Measurements from ENCODE around the gene KDM5A. TPM values are rescaled to one million over a fixed set of nuclear protein-coding genes. Genes with fewer than 3 reads are reported as not detected.

The KDM5A gene
- total and polyA plus RNA-seq, 4 donors = 6.2 to 101 (median 36.1) TPM

DNA sequence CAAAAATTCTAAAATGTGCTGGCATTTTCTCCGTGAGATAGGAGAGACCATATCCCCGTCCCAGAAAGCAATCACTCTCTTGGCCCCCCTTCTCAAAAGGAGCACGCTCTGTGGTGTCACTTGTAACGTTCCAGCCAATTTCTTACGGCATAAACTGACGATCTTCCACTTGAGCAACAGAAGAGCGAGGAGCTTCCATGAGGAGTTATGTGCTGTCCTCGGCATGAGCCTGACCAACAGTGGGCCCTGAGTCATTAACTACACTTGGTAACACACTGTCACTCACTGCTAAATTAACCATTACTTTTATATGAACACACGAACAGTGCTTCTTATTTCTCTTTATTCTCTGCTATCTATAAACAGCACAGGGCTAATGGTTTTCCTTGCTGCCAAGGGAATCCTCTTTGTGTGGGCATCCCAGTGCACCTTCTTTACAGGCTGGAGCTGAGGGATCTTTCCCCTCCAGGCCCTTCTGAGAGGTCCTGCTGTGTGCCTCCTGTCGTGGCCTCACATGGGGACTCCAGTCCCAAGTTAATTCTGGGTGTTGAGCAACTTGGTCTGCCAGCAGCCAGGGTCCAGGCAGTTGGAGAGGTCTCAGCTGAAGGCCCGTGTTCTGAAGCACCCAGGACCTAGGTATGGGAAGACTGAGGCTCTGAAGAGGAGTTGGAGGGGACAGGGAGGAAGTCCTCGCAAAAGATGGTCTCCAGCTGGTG is 135.8 kb downstream of the KDM5A start:
- DNase-seq (peak in 1 of 3 donors; percentile 39), ATAC-seq (ENCODE audit: insufficient read depth, low FRiP score) (no peak)
- 73 to 87% methylated on average over 12 of the region's 12 CpGs for WGBS, 2 donors

DNA sequence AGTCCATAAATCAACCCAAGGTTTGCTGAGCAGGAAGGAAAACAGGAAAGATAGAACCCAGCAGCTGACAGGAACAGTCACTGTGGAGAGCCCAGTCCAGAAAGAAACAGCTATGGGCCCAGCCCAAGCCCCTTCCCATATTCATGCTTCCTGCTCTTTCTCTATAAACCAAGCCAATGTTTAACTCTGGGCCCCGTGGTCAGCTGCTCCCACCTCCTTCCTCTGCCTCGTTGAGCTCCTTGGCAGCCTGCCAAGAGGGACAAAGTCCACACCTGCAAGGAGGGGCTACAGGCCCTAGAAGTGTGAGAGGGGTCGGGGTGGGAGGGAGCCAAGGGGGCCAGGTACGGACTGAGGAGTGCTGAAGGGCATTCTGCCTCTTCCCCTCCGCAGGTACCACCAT is 136.5 kb downstream of the KDM5A start:
- Histone ChIP-seq H3K9me3 (ENCODE audit: control insufficient read depth in 4 of 4, insufficient read depth in 3 of 4, low read length in 3 of 4) (no peaks in the 10 kb centered on the region), H3K9ac (ENCODE audit: insufficient read depth in 1 of 2, low read length in 2 of 2) (no peak overlapping the region), H3K4me1 (ENCODE audit: control insufficient read depth in 5 of 5, insufficient read depth in 5 of 5, low read length in 5 of 5) (peaks cover 0 to 3% (median 0%) of the 10 kb centered on the region in 5 donors), H3K27ac (ENCODE audit: low read depth in 1 of 2, low read length in 1 of 2) (no peak overlapping the region), H3K27me3 (ENCODE audit: control insufficient read depth in 3 of 3, insufficient read depth in 3 of 3, low read length in 2 of 3) (no peaks in the 10 kb centered on the region), H3K36me3 (ENCODE audit: control insufficient read depth in 4 of 4, insufficient read depth in 4 of 4, low read length in 4 of 4) (no peaks in the 10 kb centered on the region), H3K4me3 (no peak overlapping the region)
- WGBS, 2 donors = 40 to 46% methylated on average over 5 of the region's 5 CpGs
- ATAC-seq (ENCODE audit: insufficient read depth, low FRiP score) (no peak), DNase-seq (peak in 1 of 3 donors; percentile 30)
- TF ChIP-seq, protein P1, sequence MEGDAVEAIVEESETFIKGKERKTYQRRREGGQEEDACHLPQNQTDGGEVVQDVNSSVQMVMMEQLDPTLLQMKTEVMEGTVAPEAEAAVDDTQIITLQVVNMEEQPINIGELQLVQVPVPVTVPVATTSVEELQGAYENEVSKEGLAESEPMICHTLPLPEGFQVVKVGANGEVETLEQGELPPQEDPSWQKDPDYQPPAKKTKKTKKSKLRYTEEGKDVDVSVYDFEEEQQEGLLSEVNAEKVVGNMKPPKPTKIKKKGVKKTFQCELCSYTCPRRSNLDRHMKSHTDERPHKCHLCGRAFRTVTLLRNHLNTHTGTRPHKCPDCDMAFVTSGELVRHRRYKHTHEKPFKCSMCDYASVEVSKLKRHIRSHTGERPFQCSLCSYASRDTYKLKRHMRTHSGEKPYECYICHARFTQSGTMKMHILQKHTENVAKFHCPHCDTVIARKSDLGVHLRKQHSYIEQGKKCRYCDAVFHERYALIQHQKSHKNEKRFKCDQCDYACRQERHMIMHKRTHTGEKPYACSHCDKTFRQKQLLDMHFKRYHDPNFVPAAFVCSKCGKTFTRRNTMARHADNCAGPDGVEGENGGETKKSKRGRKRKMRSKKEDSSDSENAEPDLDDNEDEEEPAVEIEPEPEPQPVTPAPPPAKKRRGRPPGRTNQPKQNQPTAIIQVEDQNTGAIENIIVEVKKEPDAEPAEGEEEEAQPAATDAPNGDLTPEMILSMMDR (IDR thresholded peaks at IDR 0.05; ENCODE audit: control extremely low read depth, extremely low read depth) = no peak

More for the DNA sequence above, 135.8 kb downstream of the KDM5A start:
- Histone ChIP-seq H3K36me3 (ENCODE audit: control insufficient read depth in 4 of 4, insufficient read depth in 4 of 4, low read length in 4 of 4) (no peaks in the 10 kb centered on the region), H3K4me1 (ENCODE audit: control insufficient read depth in 5 of 5, insufficient read depth in 5 of 5, low read length in 5 of 5) (peaks cover 0 to 3% (median 0%) of the 10 kb centered on the region in 5 donors), H3K4me3 (no peak overlapping the region), H3K9ac (ENCODE audit: insufficient read depth in 1 of 2, low read length in 2 of 2) (no peak overlapping the region), H3K9me3 (ENCODE audit: control insufficient read depth in 4 of 4, insufficient read depth in 3 of 4, low read length in 3 of 4) (no peaks in the 10 kb centered on the region), H3K27ac (ENCODE audit: low read depth in 1 of 2, low read length in 1 of 2) (no peak overlapping the region), H3K27me3 (ENCODE audit: control insufficient read depth in 3 of 3, insufficient read depth in 3 of 3, low read length in 2 of 3) (peaks cover 0 to 1% (median 0%) of the 10 kb centered on the region in 3 donors)
- TF ChIP-seq, protein P1 (IDR thresholded peaks at IDR 0.05; ENCODE audit: control extremely low read depth, extremely low read depth) = no peak

DNA sequence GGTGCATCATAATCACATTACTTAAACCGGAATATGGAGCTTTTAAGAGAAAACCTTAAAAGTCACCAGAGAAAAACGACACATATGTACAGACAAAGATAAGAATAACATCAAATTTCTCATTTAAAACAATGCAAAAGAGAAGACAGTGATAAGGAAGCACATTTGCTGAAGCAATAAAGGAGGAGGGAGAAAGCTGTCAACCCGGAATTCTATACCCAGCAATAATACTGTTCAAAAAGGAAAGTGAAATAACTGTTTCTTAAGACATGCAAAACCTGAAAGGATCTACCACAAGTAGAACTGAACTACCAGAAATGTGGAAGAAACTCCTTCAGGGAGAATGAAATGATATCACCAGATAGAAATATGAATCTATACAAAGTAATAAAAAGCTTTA is 141.8 kb downstream of the KDM5A start:
- TF ChIP-seq, protein P1 (IDR thresholded peaks at IDR 0.05; ENCODE audit: control extremely low read depth, extremely low read depth) = no peak
- Histone ChIP-seq H3K9ac (ENCODE audit: insufficient read depth in 1 of 2, low read length in 2 of 2) (no peak overlapping the region), H3K27ac (ENCODE audit: low read depth in 1 of 2, low read length in 1 of 2) (no peak overlapping the region), H3K4me3 (no peak overlapping the region), H3K27me3 (ENCODE audit: control insufficient read depth in 3 of 3, insufficient read depth in 3 of 3, low read length in 2 of 3) (no peaks in the 10 kb centered on the region), H3K36me3 (ENCODE audit: control insufficient read depth in 4 of 4, insufficient read depth in 4 of 4, low read length in 4 of 4) (no peaks in the 10 kb centered on the region), H3K4me1 (ENCODE audit: control insufficient read depth in 5 of 5, insufficient read depth in 5 of 5, low read length in 5 of 5) (no peaks in the 10 kb centered on the region), H3K9me3 (ENCODE audit: control insufficient read depth in 4 of 4, insufficient read depth in 3 of 4, low read length in 3 of 4) (peaks cover 0 to 3% (median 0%) of the 10 kb centered on the region in 4 donors)
- 89 to 92% methylated on average over 3 of the region's 3 CpGs for WGBS, 2 donors
- no peak for ATAC-seq (ENCODE audit: insufficient read depth, low FRiP score)
- no peak for DNase-seq

Measured in lung (tissue), 12 donors.